ENCODE measurements around the gene TOM1L2. TPM values are rescaled to one million over a fixed set of nuclear protein-coding genes. Genes with fewer than 3 reads are reported as not detected.

The TOM1L2 gene
- total RNA-seq, 1 donor from 2014 or later: 19.4 TPM

GRCh38 chr17:17950347-17950746 lies 21.9 kb downstream of the TOM1L2 start:
- no peak for DNase-seq (ENCODE audit: low read depth)

GRCh38 chr17:17947966-17948365 lies 24.2 kb downstream of the TOM1L2 start:
- no peak overlapping the region for H3K4me3 ChIP-seq (ENCODE audit: low read depth, low read length)
- TF ChIP-seq, protein P1, sequence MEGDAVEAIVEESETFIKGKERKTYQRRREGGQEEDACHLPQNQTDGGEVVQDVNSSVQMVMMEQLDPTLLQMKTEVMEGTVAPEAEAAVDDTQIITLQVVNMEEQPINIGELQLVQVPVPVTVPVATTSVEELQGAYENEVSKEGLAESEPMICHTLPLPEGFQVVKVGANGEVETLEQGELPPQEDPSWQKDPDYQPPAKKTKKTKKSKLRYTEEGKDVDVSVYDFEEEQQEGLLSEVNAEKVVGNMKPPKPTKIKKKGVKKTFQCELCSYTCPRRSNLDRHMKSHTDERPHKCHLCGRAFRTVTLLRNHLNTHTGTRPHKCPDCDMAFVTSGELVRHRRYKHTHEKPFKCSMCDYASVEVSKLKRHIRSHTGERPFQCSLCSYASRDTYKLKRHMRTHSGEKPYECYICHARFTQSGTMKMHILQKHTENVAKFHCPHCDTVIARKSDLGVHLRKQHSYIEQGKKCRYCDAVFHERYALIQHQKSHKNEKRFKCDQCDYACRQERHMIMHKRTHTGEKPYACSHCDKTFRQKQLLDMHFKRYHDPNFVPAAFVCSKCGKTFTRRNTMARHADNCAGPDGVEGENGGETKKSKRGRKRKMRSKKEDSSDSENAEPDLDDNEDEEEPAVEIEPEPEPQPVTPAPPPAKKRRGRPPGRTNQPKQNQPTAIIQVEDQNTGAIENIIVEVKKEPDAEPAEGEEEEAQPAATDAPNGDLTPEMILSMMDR (conservative IDR thresholded peaks at IDR 0.05; ENCODE audit: low read depth, low read length): no peak
- DNase-seq (ENCODE audit: low read depth): no peak

More at GRCh38 chr17:17950347-17950746, 21.9 kb downstream of the TOM1L2 start:
- TF ChIP-seq, protein P1 (conservative IDR thresholded peaks at IDR 0.05; ENCODE audit: low read depth, low read length): no peak
- no peak overlapping the region for H3K4me3 ChIP-seq (ENCODE audit: low read depth, low read length)

- TF ChIP-seq, protein P1 (conservative IDR thresholded peaks at IDR 0.05; ENCODE audit: low read depth, low read length): no peak
- H3K4me3 ChIP-seq (ENCODE audit: low read depth, low read length): no peak overlapping the region
- no peak for DNase-seq (ENCODE audit: low read depth)
Measured at GRCh38 chr17:17947309-17947708, 24.9 kb downstream of the TOM1L2 start.

DNA sequence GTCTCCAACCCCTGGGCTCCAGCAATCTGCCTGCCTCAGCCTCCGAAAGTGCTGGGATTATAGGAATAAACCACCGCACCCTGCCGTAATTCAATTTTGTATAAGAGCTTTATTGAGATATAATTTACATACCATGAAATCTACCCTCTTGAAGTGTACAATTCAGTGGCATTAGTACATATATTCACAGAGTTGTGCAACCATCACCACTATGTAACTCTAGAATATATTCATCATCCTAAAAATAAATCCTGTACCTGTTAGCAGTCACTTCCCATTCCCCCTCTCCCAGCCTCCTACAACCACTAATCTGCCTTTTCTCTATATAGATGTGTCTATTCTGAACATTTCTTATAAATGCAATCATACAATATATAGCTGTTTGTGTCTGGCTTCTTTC lies 26.1 kb downstream of the TOM1L2 start:
- H3K4me3 ChIP-seq (ENCODE audit: low read depth, low read length): no peak overlapping the region
- DNase-seq (ENCODE audit: low read depth): no peak
- TF ChIP-seq, protein P1 (conservative IDR thresholded peaks at IDR 0.05; ENCODE audit: low read depth, low read length): no peak

DNA sequence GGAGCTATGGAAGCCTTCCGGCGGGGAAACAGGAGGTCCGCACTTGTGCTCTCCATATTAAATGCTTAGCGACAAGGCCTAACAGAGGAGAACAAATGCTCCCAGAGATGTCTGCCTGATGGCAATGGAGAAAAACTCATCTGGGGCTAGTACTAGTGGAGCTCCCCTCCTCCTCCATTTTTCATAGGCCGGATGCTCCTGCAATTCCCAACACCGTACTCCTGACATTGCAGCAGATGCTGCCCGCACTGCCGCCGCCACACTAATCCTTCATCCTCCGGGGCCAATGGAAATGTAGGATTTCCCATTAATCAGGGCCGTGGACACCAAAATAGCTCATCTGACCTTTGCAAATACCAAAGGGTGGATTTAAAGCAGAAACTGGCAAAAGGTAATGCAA lies 27.5 kb downstream of the TOM1L2 start:
- DNase-seq (ENCODE audit: low read depth): no peak
- H3K4me3 ChIP-seq (ENCODE audit: low read depth, low read length): no peak overlapping the region
- TF ChIP-seq, protein P1 (conservative IDR thresholded peaks at IDR 0.05; ENCODE audit: low read depth, low read length): no peak

- no peak overlapping the region for H3K4me3 ChIP-seq (ENCODE audit: low read depth, low read length)
- TF ChIP-seq, protein P1 (conservative IDR thresholded peaks at IDR 0.05; ENCODE audit: low read depth, low read length): no peak
- DNase-seq (ENCODE audit: low read depth): no peak
Measured at GRCh38 chr17:17944242-17944641, 28.0 kb downstream of the TOM1L2 start.

GRCh38 chr17:17943281-17943984 lies 28.8 kb downstream of the TOM1L2 start:
- H3K4me3 ChIP-seq (ENCODE audit: low read depth, low read length): no peak overlapping the region
- no peak for DNase-seq (ENCODE audit: low read depth)
- TF ChIP-seq, protein P1 (conservative IDR thresholded peaks at IDR 0.05; ENCODE audit: low read depth, low read length): no peak
